Stimulated activated CD4-positive, alpha-beta T cell treated with anti-CD3 and anti-CD28 coated beads, TNF-alpha, amount 100 ng/mL, for 4 hours (primary cell): ENCODE results near the gene TDRD10.

Experiments
- DNase-seq, 3 experiments: peaks; one replicate each; pipeline ENCODE4 v3.0.0-alpha.2; 2020; ENCODE audit warnings: low read depth in 3 of 3

TDRD10 gene

DNA sequence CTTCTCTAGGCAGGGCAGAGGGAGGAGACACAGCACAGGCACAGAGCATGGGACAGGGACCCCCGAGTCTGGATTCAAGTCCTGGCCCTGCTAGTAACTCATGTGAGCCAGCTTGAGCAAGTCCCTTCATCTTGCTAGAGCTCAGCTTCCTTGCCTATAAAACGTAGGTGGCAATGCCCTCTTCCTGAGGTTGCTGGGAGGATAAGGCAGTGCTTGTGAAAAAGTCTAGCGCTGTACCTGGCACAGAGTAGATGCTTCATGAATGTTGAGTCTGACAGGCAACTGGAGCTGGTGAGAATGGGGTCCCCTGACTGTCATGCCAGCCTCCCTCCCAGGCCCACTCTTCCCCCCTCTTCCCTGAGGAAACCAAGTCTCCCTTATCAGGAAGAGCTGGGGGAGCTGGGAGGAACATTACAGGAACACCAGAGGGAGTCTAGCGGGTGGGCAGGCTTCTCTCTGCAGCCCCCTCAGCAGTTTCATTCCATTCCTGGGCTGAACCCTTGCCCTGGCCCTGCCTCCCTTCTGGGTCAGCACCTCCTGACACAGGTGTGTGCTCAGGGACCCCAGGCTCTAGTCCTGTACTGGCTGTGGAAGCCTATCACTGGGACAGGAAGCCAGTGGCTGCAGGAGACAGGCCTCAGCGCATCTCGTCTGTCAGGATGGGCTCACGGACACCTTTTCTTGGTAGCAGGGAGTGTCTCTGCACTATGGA lies 75.5 kb downstream of the TDRD10 start:
- no peak for DNase-seq

DNA sequence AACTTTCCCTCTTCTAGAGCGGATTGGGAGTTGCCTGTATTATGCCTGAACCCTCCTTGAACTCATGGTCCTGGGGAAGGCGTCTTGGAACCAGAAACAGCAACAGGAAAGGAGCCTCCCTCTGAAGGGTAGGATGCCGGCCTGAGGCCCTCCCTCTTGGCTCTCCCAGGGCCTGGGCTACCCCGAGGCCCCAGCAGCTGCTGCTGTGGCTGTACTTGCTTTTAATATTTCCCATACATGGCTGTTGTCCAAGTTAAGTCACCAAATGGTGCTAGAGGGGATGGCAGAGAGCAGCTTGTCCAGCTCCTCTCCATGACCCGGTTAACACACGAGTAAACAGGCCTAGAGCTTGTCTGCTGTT lies 76.0 kb downstream of the TDRD10 start:
- DNase-seq: no peak

DNA sequence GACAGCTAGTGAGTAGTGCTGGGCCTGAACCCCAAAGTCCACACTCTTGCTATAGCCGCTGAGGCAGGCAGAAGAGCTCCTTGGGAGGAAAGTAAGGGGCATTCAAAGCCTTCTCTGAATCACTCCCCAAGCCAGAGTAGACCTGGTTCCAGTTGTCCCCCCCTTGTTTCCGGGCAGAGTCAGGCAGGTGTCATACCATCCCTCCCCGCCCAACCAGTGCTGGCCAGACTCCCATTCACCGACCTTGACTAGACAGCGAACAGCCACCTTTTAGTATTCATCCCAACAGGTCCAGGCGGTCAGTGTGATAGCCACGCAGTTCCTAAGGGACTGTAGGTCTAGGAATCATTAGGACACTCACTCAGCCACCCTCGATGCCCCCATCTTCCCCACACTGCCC lies 77.4 kb downstream of the TDRD10 start:
- no peak for DNase-seq

DNA sequence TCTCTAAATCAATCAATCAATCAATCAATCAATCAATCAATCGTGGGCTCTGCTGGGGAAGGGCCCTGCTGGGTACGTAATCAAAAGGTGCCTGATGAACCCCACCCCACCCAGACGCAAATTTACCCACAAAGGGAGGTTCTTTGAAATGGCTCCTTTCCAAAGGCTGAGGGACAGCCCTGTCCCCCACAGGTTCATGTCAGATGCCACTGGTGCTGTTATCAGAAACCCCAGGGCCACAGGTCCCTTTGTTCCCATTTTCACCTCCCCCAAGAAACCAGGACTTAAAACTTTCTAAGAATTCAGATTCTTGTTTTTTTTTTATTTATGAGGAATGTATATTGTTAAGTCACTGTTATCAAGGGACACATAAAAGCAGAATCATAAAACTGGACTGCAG lies 79.7 kb downstream of the TDRD10 start:
- DNase-seq: no peak

DNA sequence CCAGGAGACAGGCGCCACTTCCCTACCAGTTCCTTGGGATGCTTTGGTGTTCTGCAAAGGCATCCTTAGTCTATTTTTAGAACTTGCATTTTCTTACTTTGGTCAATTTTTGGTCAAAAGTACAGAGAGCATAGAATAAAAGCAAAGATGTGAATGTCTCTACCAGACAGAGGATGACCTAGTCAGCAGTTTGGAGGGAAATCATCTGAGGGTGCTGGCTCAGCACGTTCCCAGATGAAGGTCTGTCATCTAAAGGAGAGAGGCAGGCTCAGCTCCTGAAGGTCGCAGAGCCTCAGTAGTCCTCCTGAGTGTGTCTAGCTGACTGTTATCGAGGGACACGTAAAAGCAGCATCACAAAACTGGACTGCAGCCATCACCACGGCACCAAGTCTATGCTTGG lies 80.9 kb downstream of the TDRD10 start:
- no peak for DNase-seq

DNA sequence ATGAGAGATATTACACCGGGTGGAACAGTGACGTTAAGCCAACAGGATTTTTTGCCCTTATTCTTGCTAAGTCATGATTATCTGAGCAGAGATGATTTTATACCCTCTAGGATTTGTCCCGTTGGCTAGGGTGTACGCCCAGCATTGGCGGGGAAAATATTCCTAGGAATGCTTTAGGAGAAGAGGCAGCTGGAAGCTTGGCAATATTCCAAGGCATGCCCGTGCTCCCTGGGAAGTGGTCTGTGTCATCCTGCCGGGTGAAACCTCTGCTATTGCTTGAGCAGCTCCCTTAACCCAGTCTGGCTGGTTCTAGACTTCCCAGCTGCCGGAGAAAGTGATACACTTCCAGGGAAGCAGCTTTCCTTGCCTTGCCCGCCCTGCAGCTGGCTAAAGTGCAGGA lies 81.8 kb downstream of the TDRD10 start:
- no peak for DNase-seq

DNA sequence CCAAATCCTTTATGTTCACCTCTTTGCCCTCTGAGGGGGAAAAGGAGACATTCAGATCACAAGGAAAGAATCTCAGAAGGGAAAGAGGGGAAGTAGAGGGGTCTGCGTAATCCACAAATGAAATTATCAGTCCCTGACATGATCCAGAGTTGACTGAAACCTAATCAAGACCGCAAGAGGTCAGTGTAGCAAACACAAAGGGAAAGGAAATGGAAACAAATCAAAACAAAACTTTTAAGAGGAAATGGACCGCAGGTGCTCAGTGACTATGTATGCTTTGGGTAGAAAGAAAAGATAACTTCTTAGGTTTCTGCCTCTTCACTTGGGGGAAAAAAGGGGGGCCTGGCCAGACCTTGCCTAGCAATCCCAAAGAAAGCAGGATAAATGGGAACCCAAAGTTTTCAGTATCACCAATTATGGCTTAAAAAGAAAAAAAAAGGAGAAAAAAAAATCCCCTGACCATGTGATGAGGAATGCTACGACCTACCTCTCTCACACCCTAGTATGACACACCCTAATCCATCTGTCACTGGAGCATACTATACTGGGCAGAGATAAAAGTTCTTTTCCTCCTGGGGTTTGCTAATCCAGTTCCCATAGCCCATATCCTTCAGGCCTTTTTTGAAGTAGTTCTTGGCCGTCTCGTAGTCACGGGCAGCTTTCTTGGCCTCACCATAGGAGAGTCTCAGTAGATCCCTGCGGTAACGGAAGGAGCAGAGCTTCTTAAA lies 82.4 kb downstream of the TDRD10 start:
- DNase-seq: no peak

DNA sequence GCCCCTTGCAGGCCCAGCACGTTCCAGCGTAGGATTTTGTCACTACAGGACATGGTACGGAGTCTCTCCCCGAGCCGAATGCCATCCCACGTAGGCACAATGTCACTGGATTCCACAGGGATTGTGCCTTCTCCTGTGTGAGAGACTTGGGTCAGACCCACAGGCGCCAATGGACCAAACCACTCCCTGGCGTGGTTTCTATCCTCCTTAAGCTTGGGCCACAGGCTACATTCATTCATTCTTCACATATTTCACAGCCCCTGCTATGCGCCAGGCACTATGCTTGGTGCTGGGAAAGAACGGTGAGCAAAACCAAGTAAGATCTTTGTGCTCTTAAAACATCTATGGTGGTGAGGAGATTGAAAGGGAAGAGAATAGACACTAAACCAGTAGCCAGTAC lies 84.2 kb downstream of the TDRD10 start:
- DNase-seq: no peak

DNA sequence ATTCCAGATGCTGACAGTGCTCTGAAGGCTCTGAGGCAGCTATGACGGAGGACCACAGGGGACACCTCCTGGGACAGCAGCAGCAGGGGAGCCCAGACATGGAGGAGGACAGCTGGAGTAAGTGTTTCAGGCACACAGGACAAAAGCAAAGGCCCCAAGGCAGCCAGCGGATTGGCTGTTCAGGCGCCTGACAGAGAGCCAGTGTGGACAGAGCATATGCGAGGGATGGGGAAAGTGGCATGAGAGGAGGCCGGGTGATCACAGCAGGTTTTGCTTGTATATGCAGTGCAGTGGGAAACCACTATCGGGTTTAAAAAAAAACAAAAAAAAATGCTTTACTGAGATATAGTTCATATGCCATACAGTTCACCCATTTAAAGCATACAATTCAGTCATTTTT lies 84.6 kb downstream of the TDRD10 start:
- no peak for DNase-seq

DNA sequence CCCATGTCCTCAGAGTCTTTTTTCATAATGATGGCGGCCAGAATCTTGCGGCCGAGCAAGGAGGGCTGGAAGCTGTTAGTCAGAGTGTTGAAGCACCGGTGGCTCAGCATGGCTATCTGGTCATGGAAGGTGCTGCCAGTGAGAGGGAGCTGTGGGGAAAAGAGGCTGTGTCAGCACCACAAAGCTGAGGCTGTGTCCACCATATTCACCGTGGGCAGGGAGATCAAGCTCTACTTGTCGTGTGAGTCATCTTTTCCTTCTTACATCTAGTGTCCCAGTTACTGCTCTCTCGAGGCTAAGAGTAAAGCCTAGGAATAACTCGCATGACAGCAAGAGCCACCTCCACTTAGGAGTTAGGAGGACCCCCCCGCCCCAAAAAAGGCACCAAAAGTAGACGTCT lies 87.8 kb downstream of the TDRD10 start:
- no peak for DNase-seq

DNA sequence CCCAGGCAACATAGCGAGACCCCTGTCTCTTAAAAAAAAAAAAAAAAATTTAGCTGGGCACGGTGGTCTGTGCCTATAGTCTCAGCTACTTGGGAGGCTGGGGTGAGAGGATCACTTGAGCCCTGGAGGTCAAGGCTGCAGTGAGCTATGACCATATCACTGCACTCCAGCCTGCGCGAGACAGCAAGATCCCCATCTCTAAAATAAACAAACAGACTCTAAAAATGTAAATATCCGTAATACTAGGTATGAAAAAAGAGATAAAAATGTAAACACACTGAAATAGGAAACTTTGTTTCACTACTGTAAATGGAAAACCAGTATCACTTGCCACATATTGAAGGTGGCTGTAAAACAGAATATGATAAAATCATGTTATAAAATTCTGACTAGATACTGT lies 88.7 kb downstream of the TDRD10 start:
- DNase-seq: no peak

DNA sequence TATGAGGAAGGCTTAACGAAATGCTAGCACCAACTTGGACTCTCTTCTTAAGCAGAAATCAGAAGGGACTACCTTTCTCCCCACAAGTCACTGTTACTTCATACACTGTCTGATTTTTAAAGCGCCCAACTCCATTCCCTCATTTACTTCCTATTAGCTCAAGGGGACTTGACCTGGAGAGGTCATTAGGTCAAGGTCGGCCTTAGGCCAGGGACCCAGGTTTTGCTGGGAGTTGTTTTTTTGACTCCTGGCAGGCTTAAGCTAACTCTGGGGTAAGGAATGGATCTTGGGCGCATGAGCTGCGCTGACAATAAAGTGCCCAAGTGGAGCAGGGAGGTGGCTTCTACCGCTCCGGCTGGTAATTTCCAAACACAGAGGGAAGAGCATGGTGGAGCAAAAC lies 89.2 kb downstream of the TDRD10 start:
- DNase-seq: no peak

DNA sequence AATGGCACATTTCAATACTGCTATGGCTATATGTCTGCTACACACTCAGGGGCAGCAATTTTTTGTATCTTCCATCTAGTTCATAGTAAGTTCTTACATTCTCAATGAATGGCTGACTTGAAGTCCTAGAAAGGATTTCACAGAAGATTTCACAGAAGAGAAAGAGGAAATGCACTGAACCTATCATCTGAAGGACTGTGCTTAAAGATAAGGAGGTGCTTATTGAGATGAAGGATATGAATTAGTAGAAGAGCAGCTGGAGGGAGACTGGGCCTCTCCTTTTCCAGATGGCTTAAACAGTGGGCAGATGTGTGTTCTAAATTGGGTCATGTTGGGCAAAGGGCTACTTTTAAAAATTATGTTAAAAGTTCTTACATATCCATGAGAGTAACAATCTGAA lies 91.4 kb downstream of the TDRD10 start:
- DNase-seq: no peak

DNA sequence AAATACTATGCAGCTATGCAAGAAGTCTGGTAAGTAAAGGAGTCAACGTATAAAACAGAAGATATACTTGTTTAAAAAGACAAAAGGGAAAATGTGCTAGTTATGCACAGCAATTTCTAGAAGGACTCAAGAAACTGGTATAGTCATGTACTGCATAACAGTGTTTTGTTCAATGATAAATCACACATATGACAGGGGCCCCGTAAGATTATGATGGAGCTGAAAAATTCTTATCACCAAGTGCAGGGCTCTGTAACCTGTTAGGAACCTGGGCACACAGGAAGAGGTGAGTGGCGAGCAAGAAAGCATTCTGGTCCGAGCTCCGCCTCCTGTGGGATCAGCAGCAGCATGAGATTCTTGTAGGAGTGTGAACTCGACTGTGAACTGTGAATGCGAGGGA lies 92.8 kb downstream of the TDRD10 start:
- no peak for DNase-seq

DNA sequence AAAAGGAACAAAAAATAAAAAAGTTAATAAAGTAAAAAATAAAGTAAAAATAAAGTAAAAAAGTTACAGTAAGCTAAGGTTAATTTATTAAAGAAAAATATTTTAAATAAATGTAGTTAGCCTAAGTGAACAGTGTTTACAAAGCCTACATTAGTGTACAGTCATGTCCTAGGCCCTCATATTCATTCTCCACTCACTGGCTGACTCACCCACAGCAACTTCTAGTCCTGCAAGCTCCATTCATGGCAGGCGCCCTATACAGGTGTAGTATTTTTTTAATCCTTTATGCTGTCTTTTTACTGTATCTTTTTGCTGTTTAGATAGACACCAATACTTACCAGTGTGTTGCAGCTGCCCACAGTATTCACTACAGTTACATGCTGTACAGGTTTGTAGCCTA lies 93.6 kb downstream of the TDRD10 start:
- no peak for DNase-seq
